ENCODE data around the gene EPHB6.

The EPHB6 gene

GRCh38 chr7:142878315-142878714 is 23.4 kb downstream of the EPHB6 start:
- no peak for DNase-seq

DNA sequence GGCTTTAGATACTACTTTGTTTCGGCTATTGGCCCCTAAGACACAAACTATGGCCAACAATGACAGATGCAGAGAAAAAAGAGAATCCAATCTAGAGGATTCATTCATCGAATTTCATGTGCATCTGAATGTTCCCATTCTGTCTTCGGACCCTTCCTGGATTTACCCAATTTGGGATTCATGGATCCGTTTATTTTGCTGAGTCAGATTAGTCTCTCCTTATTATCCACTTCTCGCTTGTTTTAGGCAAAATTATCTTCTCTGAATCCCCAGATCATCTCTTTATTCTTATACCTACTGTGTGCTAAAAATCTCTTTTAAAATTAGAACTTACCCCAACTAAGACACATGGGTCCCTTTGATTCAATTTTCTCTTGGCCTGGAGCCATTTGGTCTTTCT is 24.2 kb downstream of the EPHB6 start:
- no peak for DNase-seq

GRCh38 chr7:142880876-142881505 is 26.1 kb downstream of the EPHB6 start:
- DNase-seq, result peak; percentile 34

- no peak for DNase-seq
Measured at GRCh38 chr7:142881586-142882337, 26.9 kb downstream of the EPHB6 start.

GRCh38 chr7:142882338-142882678 is 27.4 kb downstream of the EPHB6 start:
- DNase-seq, result no peak

DNA sequence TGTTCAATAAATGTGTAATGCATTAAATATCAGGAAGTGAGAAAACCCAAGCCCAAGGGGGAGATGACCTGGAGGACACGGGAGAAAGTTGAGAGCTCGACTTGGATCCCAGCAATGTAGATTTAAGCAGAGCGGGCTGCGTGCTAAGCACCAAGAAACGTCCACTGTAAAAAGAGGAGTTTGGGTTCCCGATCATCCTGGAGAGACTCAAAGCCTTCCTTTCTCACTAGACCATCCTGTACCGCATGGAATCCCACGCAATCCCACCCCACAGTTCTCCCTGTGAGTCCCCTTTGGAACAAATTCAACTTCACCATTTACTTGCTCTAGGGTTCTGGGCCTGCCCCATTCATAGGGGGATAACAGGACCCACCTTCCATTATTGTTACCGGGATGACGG is 28.3 kb downstream of the EPHB6 start:
- no peak for DNase-seq

- no peak for DNase-seq
Measured at GRCh38 chr7:142883571-142884285, 28.9 kb downstream of the EPHB6 start.

DNA sequence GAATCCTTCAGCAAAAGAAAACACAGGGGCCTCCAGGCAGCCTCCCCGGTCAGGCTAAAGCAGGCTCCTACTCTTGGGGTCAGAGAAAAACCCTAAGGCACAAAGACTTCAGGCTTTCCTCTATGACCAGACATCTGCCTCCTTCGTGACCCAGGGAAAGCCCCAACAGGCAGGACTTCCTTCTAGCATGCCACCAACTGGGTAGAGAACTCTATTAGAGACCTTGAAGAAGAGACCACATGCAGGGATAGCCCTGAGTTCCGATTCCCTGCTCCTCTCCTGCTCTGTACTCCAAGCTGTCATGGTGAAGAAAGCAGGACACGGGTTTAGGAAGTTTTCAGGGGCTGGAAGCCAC is 29.4 kb downstream of the EPHB6 start:
- DNase-seq, result no peak

GRCh38 chr7:142885311-142886230 is 30.7 kb downstream of the EPHB6 start, which contains the start of gene TRPV6:
TRPV6 (minus strand) TSS chr7:142885745.
- no peak for DNase-seq

- no peak for DNase-seq
Measured at GRCh38 chr7:142886866-142887265, 32.0 kb downstream of the EPHB6 start.

- no peak for DNase-seq
Measured at GRCh38 chr7:142887282-142888015, 32.6 kb downstream of the EPHB6 start.

DNA sequence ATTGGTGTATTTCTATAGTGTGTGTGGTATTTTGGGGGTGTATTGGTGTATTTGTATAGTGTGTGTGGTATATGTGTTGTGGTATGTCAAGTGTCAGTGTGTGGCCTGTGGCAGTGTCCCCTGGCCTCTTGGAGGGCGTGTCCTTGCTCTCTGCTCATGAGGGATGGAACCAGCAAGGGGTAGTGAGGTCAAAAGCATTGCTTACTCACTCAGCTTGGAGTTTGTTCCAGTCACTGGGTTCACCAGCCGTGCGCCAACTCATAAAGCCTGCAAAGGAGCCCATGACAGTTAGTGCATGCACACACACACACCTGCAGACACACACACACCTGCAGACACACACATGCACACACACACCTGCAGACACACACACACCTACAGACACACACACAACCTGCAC is 34.9 kb downstream of the EPHB6 start:
- no peak for DNase-seq

GRCh38 chr7:142890874-142891485 is 36.1 kb downstream of the EPHB6 start:
- DNase-seq, result no peak

DNA sequence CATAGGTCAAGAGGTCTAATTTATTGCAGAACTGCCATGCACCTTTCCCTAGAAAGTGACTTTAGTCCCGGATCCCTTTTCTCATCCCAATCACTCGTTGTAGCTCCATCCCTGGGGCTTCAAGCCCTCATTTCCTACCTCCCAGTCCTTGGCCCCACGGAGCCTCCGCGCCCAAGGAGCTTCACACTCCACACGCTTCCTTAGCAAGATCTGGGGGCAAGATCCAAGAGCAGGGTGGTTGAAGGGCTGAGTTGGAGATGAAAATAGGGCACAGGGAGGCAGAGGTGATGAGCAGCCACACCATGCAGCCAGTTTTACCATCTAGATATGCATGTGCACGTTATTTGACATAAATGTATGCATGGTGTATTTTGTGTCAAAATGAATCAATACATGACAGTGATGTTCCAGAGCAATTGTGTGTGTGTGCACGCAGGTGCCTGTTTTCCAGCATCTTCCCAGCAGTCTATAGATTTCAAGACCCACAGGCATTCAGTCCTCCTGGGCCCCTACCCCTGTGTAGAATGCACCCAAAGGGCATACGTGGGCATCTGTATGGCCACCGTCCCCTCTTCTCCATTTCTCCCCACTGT is 36.7 kb downstream of the EPHB6 start:
- no peak for DNase-seq

DNA sequence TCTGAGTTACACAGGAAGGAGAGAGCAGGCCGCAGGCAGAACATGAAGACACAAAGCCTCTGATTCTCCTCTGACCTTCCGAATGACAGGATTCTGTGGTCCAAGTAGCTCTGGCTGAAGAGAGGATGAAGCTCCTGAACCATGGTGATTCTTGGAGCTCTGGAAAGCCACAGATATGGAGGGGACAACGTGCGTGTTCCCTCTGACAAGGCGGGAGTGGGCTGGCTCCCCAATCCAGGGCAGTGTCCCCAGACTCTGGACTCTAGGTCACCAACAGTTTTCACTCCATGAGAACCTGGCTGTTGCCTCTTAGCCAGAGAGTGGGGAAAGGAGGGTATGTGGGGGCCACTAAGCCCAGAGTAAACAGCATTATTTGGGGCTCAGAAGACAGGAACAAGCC is 38.1 kb downstream of the EPHB6 start:
- DNase-seq, result no peak

DNA sequence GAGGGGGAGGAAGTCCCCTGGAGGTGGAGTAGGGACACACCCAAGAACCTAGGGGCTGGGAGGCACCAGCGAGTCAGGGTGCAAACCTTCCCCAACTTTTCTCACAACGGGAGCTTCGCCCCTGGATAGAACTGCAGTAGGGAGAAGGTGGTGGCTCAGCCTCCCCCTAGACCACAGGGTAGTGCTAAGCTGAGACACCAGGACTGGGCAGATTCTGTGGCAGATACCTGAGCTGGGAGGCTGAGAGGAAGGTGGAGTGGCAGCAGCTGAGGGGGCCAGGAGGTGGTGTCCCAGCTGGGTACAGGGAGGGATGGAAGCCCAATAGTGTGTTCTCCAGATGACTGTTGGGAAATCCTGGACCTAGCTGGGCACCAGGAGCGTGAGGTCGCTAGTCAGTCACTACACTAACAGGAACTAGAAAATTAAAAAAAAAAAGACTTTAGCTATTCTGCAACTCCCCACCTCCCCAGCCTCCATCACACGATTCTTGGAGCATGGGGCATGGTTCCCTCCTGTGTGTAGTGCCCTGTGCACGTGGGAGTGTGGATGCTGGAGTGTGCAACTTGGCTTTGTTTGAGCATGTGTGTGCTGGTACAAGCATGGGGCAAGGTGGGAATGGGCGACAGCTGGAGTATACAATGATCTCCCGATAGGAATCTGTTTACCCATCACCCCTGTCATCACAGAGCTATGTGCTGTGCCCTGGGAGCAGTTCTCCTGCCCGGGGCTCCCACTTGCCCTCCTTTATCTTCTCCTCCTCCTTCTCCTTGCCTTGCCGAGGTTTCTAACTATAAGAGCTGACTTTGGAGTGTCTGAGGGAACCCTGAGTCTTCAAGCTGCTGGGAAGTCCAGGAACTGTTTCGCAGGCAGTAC is 39.5 kb downstream of the EPHB6 start:
- DNase-seq, result no peak

DNA sequence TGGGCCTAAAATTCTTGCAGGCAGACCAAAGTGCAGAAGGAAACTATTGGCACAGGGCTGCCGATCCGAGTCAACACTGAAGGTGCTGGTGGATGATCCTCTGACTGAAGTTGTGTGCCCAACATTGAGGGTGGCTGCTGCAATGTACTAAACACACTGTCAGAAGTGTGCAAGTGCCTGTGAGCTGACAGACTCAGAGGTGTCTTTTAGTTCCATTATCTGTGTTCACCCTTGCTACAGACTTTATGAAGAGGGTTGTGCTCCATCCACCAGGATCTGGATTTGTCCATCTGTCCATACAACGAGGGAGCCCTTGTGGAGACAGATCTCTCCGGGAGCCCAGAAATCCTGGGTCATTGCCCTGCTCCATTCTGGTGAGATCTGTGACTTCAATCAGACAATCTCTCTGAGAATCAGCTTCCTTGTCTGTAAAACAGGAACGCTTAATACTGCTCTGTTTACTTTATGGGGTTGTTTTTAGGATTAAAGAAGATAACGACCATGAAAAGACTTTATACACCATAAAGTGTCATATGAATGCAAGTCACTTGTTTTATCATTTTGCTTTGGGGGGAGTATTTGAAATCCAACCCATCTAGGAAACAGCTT is 40.2 kb downstream of the EPHB6 start:
- no peak for DNase-seq

DNA sequence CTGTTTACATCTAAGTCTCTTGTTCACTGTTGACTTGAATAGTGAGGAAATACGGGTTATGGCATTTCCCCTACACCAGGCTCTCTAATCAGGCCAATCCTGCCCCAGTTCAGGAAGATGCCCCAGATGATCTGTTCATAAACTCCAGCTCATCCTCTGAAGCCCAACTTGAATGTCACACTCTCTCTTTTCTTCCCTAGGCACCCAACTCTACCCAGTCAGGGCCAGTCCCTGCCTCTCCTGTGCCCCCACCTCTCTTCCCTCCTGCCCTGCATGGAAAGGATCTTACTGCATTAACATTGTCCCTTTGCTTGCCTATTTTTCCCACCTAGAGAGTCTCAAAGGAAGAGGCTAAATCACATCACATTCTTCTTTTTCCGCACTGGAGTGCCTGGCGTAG is 41.3 kb downstream of the EPHB6 start:
- DNase-seq, result no peak

DNA sequence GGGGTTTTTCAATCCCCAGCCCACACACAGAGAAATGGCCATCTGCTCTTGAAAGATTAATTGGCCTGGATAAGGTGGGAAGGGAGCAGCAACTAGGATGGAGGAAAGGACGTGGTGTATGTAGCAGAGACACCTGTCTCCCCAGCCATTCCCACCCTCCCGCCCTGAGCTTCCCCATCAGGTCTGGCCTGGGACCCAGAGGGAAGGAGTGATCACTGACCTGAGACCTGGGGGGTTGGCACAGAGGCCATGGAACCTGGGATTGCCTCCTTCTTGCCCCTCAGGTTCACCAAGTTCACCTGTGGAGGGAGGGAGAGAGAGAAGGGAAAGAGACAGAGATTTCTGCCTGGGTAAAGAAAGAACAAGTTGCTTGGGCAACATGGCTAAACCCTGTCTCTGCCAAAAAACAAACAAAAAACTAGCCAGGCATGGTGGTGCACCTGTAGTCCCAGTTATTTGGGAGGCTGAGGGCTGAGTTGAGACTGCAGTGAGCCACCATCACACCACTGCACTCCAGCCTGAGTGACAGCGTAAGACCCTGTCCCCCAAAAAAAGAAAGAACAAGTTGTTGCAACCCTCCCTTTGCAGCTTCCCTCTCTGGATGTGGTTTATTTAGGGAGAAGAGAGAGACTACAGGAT is 42.0 kb downstream of the EPHB6 start:
- DNase-seq, result no peak

Measured in central memory CD4-positive, alpha-beta T cell (primary cell).